Esophagus mucosa (tissue), 1 donor: Measurements from ENCODE around the gene SHOX. TPM values are rescaled to one million over a fixed set of nuclear protein-coding genes. Genes with fewer than 3 reads are reported as not detected.

Experiments used
- ATAC-seq: fragments of 200-7000 bp; cut with Tn5 transposase; one replicate; pipeline ENCODE4 v1.9.1; 2020
- total RNA-seq: library from RNA; stranded (reverse); gene quantifications from one replicate; pipeline ENCODE4 v1.2.4, GENCODE V29; 2023
- donor health status: DM: yes; HTN: yes; CAD: no.

Gene SHOX
- total RNA-seq, 1 donor from 2014 or later = not detected

DNA sequence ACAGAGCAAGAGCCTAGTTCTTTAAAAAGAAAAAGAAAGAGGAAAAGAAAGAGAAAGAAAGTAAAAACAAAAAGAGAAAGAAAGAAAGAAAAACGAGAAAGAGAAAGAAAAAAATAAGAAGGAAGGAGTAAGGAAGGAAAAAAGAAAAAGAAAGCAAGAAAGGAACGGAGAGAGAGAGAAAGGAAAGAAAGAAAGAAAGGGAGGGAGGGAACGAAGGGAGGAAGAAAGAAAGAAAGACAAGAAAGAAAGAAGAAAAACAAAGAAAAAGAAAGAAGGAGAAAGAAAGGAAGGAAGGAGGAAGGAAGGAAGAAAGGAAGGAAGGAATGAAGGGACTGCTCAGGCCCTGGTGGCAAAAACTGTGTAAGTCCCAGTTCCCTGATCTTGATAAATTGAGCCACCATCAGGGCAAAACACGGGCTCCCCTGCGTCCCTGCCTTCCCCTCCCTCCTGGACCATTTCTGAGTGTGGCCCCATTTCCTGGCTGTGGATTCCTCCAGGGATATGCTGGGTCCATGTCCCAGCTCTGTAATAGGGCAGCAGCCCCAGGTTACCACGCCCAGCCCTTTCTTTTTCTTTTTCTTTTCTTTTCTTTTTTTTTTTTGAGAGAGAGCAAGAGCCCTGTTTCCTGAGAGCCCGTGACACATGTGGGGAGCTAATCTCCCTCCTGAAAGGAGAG lies 44.8 kb downstream of the SHOX start:
- ATAC-seq = no peak

- no peak for ATAC-seq
These were observed 45.3 kb downstream of the SHOX start for GRCh38 chrX:675955-676295.

- no peak for ATAC-seq
These were observed 46.8 kb downstream of the SHOX start for GRCh38 chrX:677376-677775.

GRCh38 chrX:679291-679979 lies 48.8 kb downstream of the SHOX start:
- no peak for ATAC-seq

DNA sequence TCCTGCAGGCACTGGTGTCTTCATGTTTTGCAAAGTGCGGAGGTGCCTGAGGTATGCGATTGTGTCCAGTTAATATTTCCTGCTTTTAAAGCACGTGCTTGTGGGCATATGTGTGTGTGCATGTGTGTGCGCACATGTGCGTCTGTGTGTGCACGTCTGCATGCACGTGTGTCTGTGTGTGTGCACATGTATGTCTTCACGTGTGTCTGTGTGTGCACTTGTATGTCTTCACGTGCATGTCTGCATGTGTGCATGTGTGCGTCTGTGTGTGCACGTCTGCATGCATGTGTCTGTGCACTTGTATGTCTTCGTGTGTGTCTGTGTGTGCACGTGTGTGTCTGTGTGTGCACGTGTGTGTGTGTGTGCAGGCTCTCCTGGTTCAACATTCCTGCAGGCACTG lies 49.5 kb downstream of the SHOX start:
- no peak for ATAC-seq

GRCh38 chrX:681989-682388 lies 51.4 kb downstream of the SHOX start:
- ATAC-seq = no peak

DNA sequence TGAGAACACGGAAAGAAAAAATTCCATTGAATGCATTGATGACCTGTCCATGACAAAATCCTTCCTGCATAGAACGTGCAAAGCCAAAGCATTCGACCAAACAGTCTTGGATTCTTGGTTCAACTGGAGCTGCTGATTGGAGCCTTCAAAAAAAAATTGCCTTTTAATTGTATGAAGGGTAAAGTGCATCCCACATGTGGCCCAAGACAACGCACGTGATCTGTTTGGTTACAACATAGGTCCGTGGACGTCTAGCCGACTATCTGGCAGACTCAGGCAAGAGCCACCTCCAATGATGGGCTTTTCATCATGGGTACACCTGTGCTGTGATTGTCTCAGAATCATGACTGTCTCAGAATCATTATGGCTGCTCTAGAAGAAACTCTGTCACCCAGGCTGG lies 52.3 kb downstream of the SHOX start:
- ATAC-seq = no peak

- no peak for ATAC-seq
These were observed 53.0 kb downstream of the SHOX start for GRCh38 chrX:683576-683975.

DNA sequence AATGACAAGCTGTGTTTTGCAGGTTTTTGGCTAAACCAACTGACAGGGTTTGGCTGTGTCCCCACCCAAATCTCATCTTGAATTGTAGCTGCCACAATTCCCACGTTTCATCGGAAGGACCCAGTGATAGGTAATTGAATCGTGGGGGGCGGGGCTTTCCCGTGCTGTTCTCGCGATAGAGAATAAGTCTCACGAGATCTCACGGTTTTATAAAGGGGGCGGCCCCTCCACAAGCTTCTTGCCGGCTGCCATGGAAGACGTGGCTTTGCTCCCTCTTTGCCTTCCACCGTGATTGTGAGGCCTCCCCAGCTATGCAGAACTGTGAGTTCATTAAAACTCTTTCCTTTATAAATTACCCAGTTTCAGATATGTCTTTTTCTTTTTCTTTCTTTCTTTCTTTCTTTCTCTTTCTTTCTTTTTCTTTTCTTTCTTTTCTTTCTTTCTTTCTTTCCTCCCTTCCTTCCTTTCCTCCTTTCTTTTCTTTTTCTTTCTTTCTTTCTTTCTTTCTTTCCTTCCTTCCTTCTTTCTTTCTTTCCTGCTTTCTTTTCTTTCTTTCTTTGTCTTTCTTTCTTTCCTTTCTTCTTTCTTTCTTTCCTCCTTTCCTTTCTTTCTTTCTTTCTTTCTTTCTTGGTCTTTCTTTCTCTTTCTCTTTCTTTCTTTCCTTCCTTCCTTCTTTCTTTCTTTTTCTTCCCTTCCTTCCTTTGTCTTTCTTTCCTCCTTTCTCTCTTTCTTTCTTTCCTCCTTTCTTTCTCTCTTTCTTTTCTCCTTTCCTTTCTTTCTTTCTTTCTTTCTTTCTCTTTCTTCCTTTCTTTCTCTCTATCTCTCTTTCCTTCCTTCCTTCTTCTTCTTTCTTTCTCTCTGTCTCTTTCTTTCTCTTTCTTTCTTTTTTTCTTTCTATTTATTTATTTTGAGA lies 54.8 kb downstream of the SHOX start:
- ATAC-seq = no peak

DNA sequence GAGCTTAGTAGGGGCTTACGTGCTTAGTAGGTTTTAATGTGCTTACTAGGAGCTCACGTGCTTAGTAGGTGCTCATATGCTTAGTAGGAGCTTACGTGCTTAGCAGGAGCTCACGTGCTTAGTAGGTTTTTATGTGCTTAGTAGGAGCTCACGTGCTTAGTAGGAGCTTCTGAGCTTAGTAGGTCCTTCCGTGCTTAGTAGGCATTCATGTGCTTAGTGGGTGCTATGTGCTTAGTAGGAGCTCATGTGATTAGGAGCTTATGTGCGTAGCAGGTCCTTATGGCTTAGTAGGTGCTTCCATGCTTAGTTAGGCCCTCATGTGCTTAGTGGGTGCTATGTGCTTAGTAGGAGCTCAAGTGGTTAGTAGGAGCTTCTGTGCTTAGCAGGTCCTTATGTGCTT lies 59.4 kb downstream of the SHOX start:
- ATAC-seq = no peak

DNA sequence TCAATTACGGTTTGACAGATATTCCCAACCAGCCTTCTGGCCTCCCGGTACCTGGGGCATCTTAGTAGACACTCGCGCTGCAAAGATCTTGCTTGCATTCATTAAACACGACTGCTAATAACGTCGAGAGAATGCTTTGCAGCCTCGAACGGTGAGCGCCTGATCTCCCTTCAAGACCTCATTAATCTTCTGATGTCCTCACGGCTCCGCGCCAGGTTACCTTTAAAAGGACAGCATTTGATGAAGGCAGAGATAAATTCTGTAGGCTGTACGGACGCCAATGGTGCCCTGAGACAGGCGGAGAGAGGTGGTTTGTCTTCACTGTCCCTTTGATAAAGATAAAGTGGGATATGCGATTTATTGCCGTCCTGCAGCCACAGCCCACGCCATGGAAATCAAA lies 64.2 kb downstream of the SHOX start:
- no peak for ATAC-seq

GRCh38 chrX:698206-698605 lies 67.6 kb downstream of the SHOX start:
- ATAC-seq = no peak

DNA sequence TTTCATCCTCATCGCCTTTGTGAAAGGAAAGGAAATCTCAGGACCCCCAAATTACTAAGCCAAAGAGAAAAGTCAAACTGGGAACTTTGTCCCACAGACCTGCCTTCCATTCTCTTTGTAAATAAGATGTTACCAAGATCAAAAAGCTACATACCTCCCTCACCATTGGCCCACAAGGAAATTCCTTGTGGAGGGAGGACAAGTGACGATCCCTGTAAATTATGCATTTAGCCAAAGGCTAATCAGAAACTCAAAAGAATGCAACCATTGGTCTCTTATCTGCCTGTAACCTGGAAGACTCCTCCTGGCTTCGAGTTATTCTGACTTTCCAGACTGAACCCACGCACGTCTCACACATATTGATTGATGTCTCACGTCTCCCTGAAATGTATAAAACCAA lies 70.3 kb downstream of the SHOX start:
- no peak for ATAC-seq

DNA sequence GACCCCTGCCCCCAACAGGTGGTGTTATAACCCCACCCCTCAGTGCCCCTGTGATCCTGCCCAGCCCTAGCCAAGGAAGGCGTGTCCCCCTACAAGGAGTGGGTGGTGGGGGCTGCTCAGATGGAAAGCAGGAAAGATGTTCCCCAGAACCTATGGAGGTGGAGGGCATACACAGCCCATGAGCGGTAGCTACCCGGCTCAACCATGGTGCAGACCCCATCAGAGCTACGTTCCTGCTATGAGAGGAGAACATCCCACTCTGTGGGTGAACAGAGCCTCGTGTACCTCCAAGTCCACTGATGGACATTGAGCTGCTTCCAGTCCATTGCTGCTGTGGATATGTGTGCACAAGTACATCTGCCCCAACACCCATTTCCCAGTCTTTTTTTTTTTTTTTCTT lies 71.1 kb downstream of the SHOX start:
- no peak for ATAC-seq

GRCh38 chrX:703466-703865 lies 72.9 kb downstream of the SHOX start:
- ATAC-seq = no peak

- no peak for ATAC-seq
These were observed 73.3 kb downstream of the SHOX start for GRCh38 chrX:703866-704265.

Other genes with a start within 250 kb of the SHOX start
- 13.8 TPM for gene PPP2R3B, start 243.9 kb upstream of the SHOX start, total RNA-seq